HFFc6 (cell line): ENCODE measurements around the gene FXYD7. TPM values are rescaled to one million over a fixed set of nuclear protein-coding genes. Genes with fewer than 3 reads are reported as not detected.

Source experiments
- DNase-seq: peaks from one replicate; pipeline ENCODE4 v3.0.0-alpha.2; 2018
- H3K27ac Mint-ChIP-seq: 2 replicates; pipeline ENCODE4 v1.8.0; 2020; ENCODE audit warnings: mild to moderate bottlenecking, mixed read lengths
- H3K27me3 Mint-ChIP-seq: 2 replicates; pipeline ENCODE4 v1.8.0; 2021; ENCODE audit warnings: mild to moderate bottlenecking, moderate library complexity, mixed read lengths; ENCODE audit not compliant: insufficient read depth
- H3K36me3 Mint-ChIP-seq: 2 replicates; pipeline ENCODE4 v1.8.0; 2021; ENCODE audit warnings: low read depth, mixed read lengths
- H3K4me1 Mint-ChIP-seq: 2 replicates; pipeline ENCODE4 v1.8.0; 2020; ENCODE audit warnings: low read depth, mixed read lengths
- H3K4me3 Mint-ChIP-seq: 2 replicates; pipeline ENCODE4 v1.8.0; 2020; ENCODE audit warnings: mild to moderate bottlenecking, moderate library complexity, mixed read lengths
- H3K9me3 Mint-ChIP-seq: 2 replicates; pipeline ENCODE4 v1.8.0; 2020; ENCODE audit warnings: mild to moderate bottlenecking, mixed read lengths
- total RNA-seq, 6 experiments: library from RNA; stranded (reverse); fragmentation: NEBNext Ultra II Directional; extraction: Animal tissue kit (Norgen Biotek cat#: 25700); gene quantifications; 2 replicates in 1 of 6; 3 replicates in 5 of 6; pipeline ENCODE4 v1.2.3, GENCODE V29; 2021
- TF ChIP-seq, protein P1 (sequence below): fragments of 200-600 bp; sonication (generic); IDR thresholded peaks from 2 replicates; pipeline ENCODE4 v1.5.0; 2021; ENCODE audit warnings: antibody characterized with exemption, mild to moderate bottlenecking

FXYD7 gene
- total RNA-seq, 6 experiments from 2014 or later: 0.32 to 0.87 (median 0.68) TPM; not detected in 3

DNA sequence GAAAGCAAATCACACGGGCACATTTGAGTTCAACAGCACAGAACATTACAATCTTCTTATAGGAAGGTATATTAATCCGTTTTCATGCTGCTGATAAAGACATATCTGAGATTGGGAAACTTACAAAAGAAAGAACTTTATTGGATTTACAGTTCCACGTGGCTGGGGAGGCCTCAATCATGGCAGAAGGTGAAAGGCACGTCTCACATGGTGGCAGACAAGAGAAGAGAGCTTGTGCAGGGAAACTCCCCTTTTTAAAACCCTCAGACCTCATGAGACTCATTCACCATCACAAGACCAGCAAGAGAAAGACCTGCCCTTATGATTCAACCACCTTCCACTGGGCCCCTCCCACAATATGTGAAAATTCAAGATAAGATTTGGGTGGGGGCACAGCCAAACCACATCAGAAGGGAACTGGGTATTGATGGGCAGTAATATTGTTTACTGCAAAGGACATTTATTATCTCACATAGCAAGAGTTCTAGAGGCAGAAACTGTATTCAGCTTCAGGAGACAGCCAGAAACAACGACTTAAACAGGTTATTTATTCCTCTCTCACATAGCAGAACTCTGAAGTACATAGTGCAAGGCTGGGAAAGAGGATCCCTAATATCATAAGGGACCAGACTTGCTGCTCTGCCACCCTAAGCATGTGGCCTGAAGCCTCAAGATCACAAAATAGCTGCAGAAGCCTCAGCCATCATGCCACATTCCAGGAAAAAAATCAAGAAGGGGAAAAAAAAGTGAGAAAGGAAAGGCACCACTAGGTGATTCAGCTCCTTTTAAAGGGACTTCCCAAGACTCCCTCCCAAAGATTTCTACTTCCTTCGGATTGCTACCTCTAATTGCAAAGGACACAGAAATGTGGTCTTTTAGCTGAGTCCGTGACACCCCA lies 34.6 kb downstream of the FXYD7 start:
- Mint-ChIP-seq H3K9me3 (peaks cover 5% of the 10 kb centered on the region), H3K4me3 (no peak overlapping the region), H3K36me3 (0 out of 2 replicates have a peak, but pooled peaks cover 5% of the 10 kb centered on the region), H3K27ac (no peak overlapping the region), H3K4me1 (peaks cover 18% of the 10 kb centered on the region), H3K27me3 (peaks cover 25% of the 10 kb centered on the region)
- TF ChIP-seq, protein P1, sequence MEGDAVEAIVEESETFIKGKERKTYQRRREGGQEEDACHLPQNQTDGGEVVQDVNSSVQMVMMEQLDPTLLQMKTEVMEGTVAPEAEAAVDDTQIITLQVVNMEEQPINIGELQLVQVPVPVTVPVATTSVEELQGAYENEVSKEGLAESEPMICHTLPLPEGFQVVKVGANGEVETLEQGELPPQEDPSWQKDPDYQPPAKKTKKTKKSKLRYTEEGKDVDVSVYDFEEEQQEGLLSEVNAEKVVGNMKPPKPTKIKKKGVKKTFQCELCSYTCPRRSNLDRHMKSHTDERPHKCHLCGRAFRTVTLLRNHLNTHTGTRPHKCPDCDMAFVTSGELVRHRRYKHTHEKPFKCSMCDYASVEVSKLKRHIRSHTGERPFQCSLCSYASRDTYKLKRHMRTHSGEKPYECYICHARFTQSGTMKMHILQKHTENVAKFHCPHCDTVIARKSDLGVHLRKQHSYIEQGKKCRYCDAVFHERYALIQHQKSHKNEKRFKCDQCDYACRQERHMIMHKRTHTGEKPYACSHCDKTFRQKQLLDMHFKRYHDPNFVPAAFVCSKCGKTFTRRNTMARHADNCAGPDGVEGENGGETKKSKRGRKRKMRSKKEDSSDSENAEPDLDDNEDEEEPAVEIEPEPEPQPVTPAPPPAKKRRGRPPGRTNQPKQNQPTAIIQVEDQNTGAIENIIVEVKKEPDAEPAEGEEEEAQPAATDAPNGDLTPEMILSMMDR: no peak
- DNase-seq: no peak

DNA sequence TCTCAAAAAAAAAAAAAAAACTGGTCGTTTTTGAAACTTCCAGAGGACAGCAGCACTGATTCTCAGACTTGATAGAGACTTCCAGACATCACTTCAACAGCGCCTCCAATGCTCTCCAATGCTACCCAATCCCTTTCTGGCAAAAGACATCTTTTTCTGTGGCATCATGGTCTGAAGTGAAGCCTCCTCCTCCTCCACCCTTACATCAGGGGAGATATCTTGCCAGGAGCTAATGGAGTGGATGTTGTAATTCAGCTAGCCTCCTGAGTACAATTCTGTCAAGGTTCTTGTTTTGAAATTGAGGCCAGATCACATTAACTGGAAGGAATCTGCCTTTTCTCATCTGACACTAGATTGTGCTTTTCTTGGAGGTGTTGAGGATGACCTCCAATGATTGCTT lies 35.6 kb downstream of the FXYD7 start:
- DNase-seq: no peak
- Mint-ChIP-seq H3K27me3 (peaks cover 29% of the 10 kb centered on the region), H3K27ac (no peak overlapping the region), H3K4me3 (no peak overlapping the region), H3K36me3 (no peaks in the 10 kb centered on the region), H3K4me1 (peaks cover 18% of the 10 kb centered on the region), H3K9me3 (peaks cover 5% of the 10 kb centered on the region)
- TF ChIP-seq, protein P1: no peak

DNA sequence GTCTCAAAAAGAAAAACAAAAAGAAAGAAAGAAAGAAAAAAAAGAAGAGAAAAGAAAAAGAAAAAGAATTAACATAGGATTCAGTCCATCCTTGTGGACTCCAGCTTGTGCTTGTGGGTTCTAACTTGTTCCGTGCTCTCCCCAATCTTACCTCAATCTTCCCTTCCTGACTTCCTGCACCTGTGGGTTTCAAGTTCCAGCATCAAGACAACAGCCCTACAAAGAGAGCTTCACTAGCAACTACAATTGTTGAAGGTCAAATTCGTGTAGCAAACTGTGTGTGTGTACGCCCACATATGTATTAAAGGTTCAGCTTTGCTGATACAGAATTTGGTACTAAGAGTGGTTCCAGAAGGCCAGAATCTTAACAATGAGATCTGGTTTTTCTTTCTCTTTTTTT lies 36.8 kb downstream of the FXYD7 start:
- H3K27me3 Mint-ChIP-seq: peaks cover 27% of the 10 kb centered on the region
- no peak for DNase-seq
- no peak overlapping the region for H3K27ac Mint-ChIP-seq
- peaks cover 10% of the 10 kb centered on the region for H3K9me3 Mint-ChIP-seq
- H3K36me3 Mint-ChIP-seq: no peaks in the 10 kb centered on the region
- TF ChIP-seq, protein P1: no peak
- H3K4me1 Mint-ChIP-seq: peaks cover 17% of the 10 kb centered on the region
- H3K4me3 Mint-ChIP-seq: no peak overlapping the region

DNA sequence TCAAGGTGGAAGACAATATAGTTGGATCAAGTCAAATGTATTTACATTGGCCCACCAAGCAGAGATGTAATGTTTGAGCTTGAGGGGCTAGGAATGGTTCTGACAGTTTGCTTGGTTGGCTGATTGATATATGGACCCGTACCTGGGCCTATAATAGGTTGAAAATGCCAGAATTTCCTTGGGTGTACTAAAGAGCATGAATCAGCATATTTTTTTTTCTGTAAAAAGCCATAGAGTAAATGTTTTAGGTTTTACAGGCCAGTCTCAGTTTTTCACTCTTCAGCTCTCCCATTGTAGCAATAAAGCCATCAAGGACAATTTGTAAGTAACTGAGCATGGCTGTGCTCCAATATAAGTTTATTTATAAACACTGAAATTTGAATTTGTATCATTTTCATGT lies 38.3 kb downstream of the FXYD7 start:
- peaks cover 1% of the 10 kb centered on the region for H3K4me1 Mint-ChIP-seq
- peaks cover 27% of the 10 kb centered on the region for H3K27me3 Mint-ChIP-seq
- no peaks in the 10 kb centered on the region for H3K36me3 Mint-ChIP-seq
- no peak overlapping the region for H3K27ac Mint-ChIP-seq
- no peak for DNase-seq
- TF ChIP-seq, protein P1: no peak
- H3K4me3 Mint-ChIP-seq: no peak overlapping the region
- H3K9me3 Mint-ChIP-seq: peaks cover 10% of the 10 kb centered on the region

DNA sequence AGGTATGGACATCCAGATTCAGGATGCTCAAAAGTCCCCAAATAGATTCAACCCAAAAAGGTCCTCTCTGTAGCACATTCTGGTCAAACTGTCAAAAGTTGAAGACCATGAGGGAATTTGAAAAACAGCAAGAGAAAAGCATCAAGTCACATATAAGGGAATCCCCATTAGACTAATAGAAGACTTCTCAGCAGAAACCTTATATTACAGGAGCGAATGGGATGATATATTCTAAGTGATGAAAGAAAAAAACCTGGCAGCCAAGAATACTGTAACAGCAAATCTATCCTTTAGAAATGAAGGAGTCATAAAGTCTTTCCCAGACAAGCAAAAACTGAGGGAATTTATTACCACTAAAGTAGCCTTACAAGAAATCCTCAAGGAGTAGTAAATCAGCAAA lies 41.2 kb downstream of the FXYD7 start:
- no peak overlapping the region for H3K27ac Mint-ChIP-seq
- H3K36me3 Mint-ChIP-seq: no peaks in the 10 kb centered on the region

More for the DNA sequence above, 41.2 kb downstream of the FXYD7 start:
- TF ChIP-seq, protein P1: no peak
- DNase-seq: no peak
- H3K4me3 Mint-ChIP-seq: no peak overlapping the region
- peaks cover 12% of the 10 kb centered on the region for H3K27me3 Mint-ChIP-seq
- peaks cover 5% of the 10 kb centered on the region; the same call in 1 of the 2 replicates for H3K9me3 Mint-ChIP-seq
- no peaks in the 10 kb centered on the region for H3K4me1 Mint-ChIP-seq
